ENCODE data around the gene FAM170B.

GRCh38 chr10:49103761-49104160 lies 30.1 kb downstream of the FAM170B start:
- TF ChIP-seq ZNF837 (tag by site-specific recombination; IDR thresholded peaks at IDR 0.05) (no peak), SP7 (tag by site-specific recombination; IDR thresholded peaks at IDR 0.05) (no peak), CTCF (tag by site-specific recombination; IDR thresholded peaks at IDR 0.05) (no peak), ZNF658 (tag by site-specific recombination; IDR thresholded peaks at IDR 0.05) (no peak), ZNF777 (tag by site-specific recombination; IDR thresholded peaks at IDR 0.05; ENCODE audit: borderline replicate concordance) (no peak)
